SK-N-MC (cell line): Measurements from ENCODE around the gene KLHL26.
"Not testable (repeated sequence)": the region's sequence is repeated elsewhere in the genome, so short reads cannot be mapped to it uniquely, and the experiment has no call there.

ENCODE experiments used
- EZH2 ChIP-seq: fragments of 200-600 bp; sonication (generic); IDR thresholded peaks from one replicate; pipeline ENCODE4 v1.6.1; 2017; ENCODE audit warnings: antibody characterized with exemption
- FOXP2 ChIP-seq: optimal IDR thresholded peaks from 2 replicates; pipeline ENCODE3; 2011; ENCODE audit warnings: mild to moderate bottlenecking, moderate library complexity; ENCODE audit not compliant: insufficient read depth; ENCODE audit errors: extremely low read length, control extremely low read depth
- POLR2AphosphoS5 ChIP-seq: IDR thresholded peaks from 2 replicates; pipeline ENCODE4 v1.6.1; 2012; ENCODE audit warnings: mild to moderate bottlenecking, low read depth, low read length, borderline replicate concordance

GRCh38 chr19:18680148-18680547 lies 43.3 kb downstream of the KLHL26 start:
- TF ChIP-seq POLR2AphosphoS5, FOXP2, EZH2: not testable (repeated sequence)
